Endothelial cell (in vitro differentiated cells): ENCODE data around the gene STRN. TPM values are rescaled to one million over a fixed set of nuclear protein-coding genes. Genes with fewer than 3 reads are reported as not detected.
"Not testable (repeated sequence)": the region's sequence is repeated elsewhere in the genome, so short reads cannot be mapped to it uniquely, and the experiment has no call there.

Experiments
- DNase-seq: peaks from one replicate; pipeline ENCODE4 v3.0.0; 2021; ENCODE audit warnings: low spot score
- H3K27ac Mint-ChIP-seq: one replicate; pipeline ENCODE4 v1.8.0; 2021; ENCODE audit warnings: mixed read lengths, inconsistent platforms; ENCODE audit not compliant: unreplicated experiment
- H3K27me3 Mint-ChIP-seq: one replicate; pipeline ENCODE4 v1.8.0; 2021; ENCODE audit warnings: mild to moderate bottlenecking, moderate library complexity, mixed read lengths, inconsistent platforms; ENCODE audit not compliant: unreplicated experiment
- H3K36me3 Mint-ChIP-seq: one replicate; pipeline ENCODE4 v1.8.0; 2021; ENCODE audit warnings: mild to moderate bottlenecking, low read depth, mixed read lengths, inconsistent platforms; ENCODE audit not compliant: unreplicated experiment
- H3K4me1 Mint-ChIP-seq: one replicate; pipeline ENCODE4 v1.8.0; 2021; ENCODE audit warnings: mild to moderate bottlenecking, mixed read lengths, inconsistent platforms; ENCODE audit not compliant: unreplicated experiment
- H3K4me3 Mint-ChIP-seq: one replicate; pipeline ENCODE4 v1.8.0; 2021; ENCODE audit warnings: mild to moderate bottlenecking, mixed read lengths, inconsistent platforms; ENCODE audit not compliant: unreplicated experiment
- H3K9me3 Mint-ChIP-seq: one replicate; pipeline ENCODE4 v1.8.0; 2021; ENCODE audit warnings: mixed read lengths, inconsistent platforms; ENCODE audit not compliant: unreplicated experiment
- CTCF ChIP-seq: fragments of 200-600 bp; sonication (generic); IDR thresholded peaks from one replicate; pipeline ENCODE4 v1.5.0; 2021; ENCODE audit warnings: antibody characterized with exemption; ENCODE audit not compliant: unreplicated experiment
- total RNA-seq: library from RNA; stranded (reverse); fragmentation: NEBNext Ultra II Directional; extraction: Animal tissue kit (Norgen Biotek cat#: 25700); gene quantifications from one replicate; pipeline ENCODE4 v1.2.1, GENCODE V29; 2021; ENCODE audit not compliant: unreplicated experiment

Gene STRN
- total RNA-seq, 1 donor from 2014 or later, result 52.0 TPM

- Mint-ChIP-seq H3K4me1 (no peaks in the 10 kb centered on the region), H3K27me3 (no peaks in the 10 kb centered on the region), H3K27ac (no peak overlapping the region), H3K9me3 (no peaks in the 10 kb centered on the region), H3K36me3 (peaks cover 15% of the 10 kb centered on the region), H3K4me3 (no peak overlapping the region)
- no peak for DNase-seq
- no peak for TF ChIP-seq CTCF
Observed at GRCh38 chr2:36902385-36903120, 63.8 kb downstream of the STRN start.

DNA sequence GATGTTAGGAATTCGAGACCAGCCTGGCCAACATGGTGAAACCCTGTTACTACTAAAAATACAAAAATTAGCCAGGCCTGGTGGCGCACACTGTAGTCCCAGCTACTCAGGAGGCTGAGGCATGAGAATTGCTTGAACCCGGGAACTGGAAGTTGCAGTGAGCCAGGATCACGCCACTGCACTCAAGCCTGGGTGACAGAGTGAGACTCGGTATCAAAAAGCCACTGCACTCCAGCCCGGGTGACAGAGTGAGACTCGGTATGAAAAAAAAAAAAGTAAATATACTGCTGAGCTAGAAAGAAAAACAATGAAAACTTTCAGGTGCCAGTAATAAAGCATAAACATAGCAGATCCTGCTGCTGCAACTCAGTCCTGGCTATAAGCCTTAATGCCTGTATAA lies 73.5 kb downstream of the STRN start:
- H3K27ac Mint-ChIP-seq, result no peak overlapping the region
- H3K36me3 Mint-ChIP-seq, result peaks cover 8% of the 10 kb centered on the region
- no peak for DNase-seq
- H3K4me3 Mint-ChIP-seq, result no peak overlapping the region
- no peaks in the 10 kb centered on the region for H3K27me3 Mint-ChIP-seq
- no peaks in the 10 kb centered on the region for H3K4me1 Mint-ChIP-seq
- H3K9me3 Mint-ChIP-seq, result no peaks in the 10 kb centered on the region
- no peak for TF ChIP-seq CTCF

DNA sequence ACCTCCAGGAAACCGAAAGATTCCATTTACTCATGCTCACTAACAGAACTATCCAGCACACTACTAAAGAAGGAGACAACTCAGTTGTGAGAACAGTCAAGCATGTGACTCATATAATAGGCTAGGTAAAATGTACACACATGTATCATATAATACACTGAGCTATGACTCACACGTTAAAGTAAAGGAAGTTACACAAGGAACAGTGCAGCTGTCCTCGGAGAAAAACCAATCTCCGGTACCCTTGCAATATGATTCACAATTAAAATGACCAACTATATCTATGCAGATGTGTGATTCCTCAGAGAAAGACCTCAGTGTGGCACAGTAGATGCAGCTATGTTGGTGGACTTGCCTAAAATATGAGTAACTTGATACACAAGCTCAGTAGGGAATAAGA lies 76.5 kb downstream of the STRN start:
- Mint-ChIP-seq H3K27ac (no peak overlapping the region), H3K4me1 (no peaks in the 10 kb centered on the region), H3K4me3 (no peak overlapping the region), H3K27me3 (no peaks in the 10 kb centered on the region), H3K36me3 (peaks cover 12% of the 10 kb centered on the region), H3K9me3 (no peaks in the 10 kb centered on the region)
- DNase-seq, result no peak
- no peak for TF ChIP-seq CTCF

DNA sequence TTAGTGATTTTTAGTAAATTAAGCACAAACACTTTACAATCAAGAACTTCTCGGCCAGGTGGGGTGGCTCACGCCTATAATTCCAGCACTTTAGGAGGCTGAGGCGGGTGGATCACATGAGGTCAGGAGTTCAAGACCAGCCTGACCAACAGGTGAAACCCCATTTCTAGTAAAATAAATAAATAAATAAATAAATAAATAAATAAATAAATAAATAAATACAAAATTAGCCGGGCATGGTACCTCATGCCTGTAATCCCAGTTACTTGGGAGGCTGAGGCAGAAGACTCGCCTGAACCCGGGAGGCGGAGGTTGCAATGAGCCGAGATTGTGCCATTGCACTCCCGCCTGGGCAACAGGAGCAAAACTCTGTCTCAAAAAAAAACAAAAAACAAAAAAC lies 79.2 kb downstream of the STRN start:
- not testable (repeated sequence) for H3K27ac Mint-ChIP-seq, H3K4me1 Mint-ChIP-seq, DNase-seq, H3K4me3 Mint-ChIP-seq, H3K27me3 Mint-ChIP-seq, H3K9me3 Mint-ChIP-seq
- H3K36me3 Mint-ChIP-seq, result peaks cover 12% of the 10 kb centered on the region

GRCh38 chr2:36886664-36887063 lies 79.7 kb downstream of the STRN start:
- Mint-ChIP-seq H3K4me3 (no peak overlapping the region), H3K36me3 (peaks cover 12% of the 10 kb centered on the region), H3K4me1 (no peaks in the 10 kb centered on the region), H3K27ac (no peak overlapping the region), H3K27me3 (no peaks in the 10 kb centered on the region), H3K9me3 (no peaks in the 10 kb centered on the region)
- DNase-seq, result no peak
- TF ChIP-seq CTCF, result no peak
